ENCODE results near the gene SOSTDC1.

Gene SOSTDC1

GRCh38 chr7:16417906-16418305 is 47.6 kb downstream of the SOSTDC1 start:
- no peak for DNase-seq

- DNase-seq = no peak
These were observed 49.0 kb downstream of the SOSTDC1 start for GRCh38 chr7:16416289-16417282.

GRCh38 chr7:16412274-16413254 is 53.0 kb downstream of the SOSTDC1 start:
- DNase-seq = no peak

Measured in 8988T (cell line).